Measurements from ENCODE around the gene MAP3K5. TPM values are rescaled to one million over a fixed set of nuclear protein-coding genes. Genes with fewer than 3 reads are reported as not detected.
A peak's percentile ranks its signal among the peaks of the same experiment; 100 is the strongest.

MAP3K5 gene
- total RNA-seq, 1 donor from 2014 or later: 31.2 TPM

DNA sequence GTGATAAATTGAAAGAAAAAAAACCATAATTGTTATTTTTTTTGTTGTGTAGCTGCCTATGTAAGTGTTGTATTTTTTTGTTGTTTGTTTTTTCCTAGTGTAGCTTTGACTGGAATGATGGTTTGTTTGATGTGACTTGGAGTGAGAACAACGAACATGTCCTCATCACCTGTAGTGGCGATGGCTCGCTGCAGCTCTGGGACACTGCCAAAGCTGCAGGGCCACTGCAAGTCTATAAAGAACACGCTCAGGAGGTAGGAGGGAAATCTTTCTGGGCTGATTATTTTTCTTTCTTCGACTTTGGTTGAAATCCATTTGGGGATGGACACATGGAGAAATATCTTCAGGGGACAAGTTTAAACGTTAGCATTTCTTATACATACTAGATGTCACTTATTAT, 33.9 kb upstream of the MAP3K5 start:
- intact Hi-C loops (cut with DNase I): no loop called here
- H3K27ac ChIP-seq: no peak overlapping the region
- TF ChIP-seq, protein P1, sequence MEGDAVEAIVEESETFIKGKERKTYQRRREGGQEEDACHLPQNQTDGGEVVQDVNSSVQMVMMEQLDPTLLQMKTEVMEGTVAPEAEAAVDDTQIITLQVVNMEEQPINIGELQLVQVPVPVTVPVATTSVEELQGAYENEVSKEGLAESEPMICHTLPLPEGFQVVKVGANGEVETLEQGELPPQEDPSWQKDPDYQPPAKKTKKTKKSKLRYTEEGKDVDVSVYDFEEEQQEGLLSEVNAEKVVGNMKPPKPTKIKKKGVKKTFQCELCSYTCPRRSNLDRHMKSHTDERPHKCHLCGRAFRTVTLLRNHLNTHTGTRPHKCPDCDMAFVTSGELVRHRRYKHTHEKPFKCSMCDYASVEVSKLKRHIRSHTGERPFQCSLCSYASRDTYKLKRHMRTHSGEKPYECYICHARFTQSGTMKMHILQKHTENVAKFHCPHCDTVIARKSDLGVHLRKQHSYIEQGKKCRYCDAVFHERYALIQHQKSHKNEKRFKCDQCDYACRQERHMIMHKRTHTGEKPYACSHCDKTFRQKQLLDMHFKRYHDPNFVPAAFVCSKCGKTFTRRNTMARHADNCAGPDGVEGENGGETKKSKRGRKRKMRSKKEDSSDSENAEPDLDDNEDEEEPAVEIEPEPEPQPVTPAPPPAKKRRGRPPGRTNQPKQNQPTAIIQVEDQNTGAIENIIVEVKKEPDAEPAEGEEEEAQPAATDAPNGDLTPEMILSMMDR (IDR thresholded peaks at IDR 0.05): no peak
- no peak for TF ChIP-seq POLR2AphosphoS5 (IDR thresholded peaks at IDR 0.05; ENCODE audit: insufficient read depth in 1 of 2, low read depth in 1 of 2)
- TF ChIP-seq POLR2A (IDR thresholded peaks at IDR 0.05): no peak

DNA sequence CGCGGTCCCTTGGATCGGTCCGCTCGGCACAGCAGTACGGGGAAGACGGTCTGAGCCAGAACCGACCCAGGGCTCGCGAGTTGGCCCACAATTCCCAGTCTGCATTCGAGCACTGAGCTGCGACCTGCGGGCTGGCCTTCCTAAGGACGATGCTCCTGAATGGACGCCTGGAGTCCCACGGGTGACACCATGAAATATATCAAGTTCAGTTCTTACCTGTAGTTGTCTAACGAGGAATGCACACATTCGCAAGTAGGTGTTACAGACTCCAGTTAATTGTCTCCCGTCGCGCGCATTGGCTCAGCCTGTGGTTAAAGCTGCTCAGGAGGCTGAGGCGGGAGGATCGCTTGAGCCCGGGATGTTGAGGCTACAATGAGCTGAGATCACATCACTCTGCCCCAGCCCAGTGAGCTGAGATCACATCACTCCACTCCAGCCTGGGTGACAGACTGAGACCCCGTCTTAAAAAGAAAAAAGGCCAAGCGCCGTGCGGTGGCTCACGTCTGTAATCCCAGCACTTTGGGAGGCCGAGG, 30.9 kb upstream of the MAP3K5 start:
- peaks cover 0 to 4% of the 10 kb centered on the region in 2 donors for H3K36me3 ChIP-seq
- intact Hi-C loops (cut with DNase I): no loop called here
- no peaks in the 10 kb centered on the region for H3K27me3 ChIP-seq
- H3K4me3 ChIP-seq: peak overlapping the region; percentile 59 to 83
- H3K9me3 ChIP-seq: no peaks in the 10 kb centered on the region
- TF ChIP-seq, protein P1 (IDR thresholded peaks at IDR 0.05): no peak
- TF ChIP-seq POLR2A (IDR thresholded peaks at IDR 0.05): no peak
- peaks cover 7% of the 10 kb centered on the region for H3K4me1 ChIP-seq
- DNase-seq (ENCODE audit: extremely low spot score in 2 of 2): no peak
- H3K27ac ChIP-seq: peak overlapping the region; percentile 91

More for the DNA sequence above, 33.9 kb upstream of the MAP3K5 start:
- DNase-seq (ENCODE audit: extremely low spot score in 2 of 2): no peak
- H3K9me3 ChIP-seq: no peaks in the 10 kb centered on the region
- H3K4me3 ChIP-seq: no peak overlapping the region
- H3K4me1 ChIP-seq: peaks cover 7% of the 10 kb centered on the region
- peaks cover 0 to 4% of the 10 kb centered on the region in 2 donors for H3K36me3 ChIP-seq
- no peaks in the 10 kb centered on the region for H3K27me3 ChIP-seq

DNA sequence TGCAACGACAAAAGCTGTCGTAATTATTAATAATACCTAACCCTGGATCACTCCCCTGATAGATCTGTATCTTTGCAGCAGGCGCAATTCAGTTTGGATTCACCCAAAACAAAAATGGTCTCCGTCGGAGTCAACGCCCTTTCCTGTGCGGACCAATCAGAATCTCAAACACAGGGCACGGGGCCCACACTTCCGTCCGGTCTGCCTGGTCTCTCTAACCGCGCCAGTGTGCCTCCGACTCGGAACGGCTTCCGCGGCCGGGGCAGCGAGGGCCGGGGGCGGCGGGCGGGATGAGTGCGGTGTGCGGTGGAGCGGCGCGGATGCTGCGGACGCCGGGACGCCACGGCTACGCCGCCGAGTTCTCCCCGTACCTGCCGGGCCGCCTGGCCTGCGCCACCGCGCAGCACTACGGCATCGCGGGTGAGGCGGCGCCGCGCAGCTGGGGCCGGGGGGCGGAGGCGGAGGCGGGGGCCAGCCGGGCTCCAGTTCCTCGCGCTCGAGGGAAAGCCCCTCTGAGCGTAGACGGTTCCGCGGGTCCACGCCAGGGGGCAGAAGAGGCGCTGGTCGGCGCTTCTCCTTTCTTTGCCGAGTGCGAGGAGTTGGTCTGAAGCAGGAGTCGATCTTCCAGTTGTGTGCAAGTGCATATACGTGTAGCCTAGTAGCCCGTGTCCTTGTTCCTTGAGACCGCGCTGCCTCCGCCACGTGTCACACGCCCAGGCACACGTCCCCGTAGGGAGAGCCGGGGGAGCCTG, 30.3 kb upstream of the MAP3K5 start, which contains the start of gene PEX7:
PEX7 (plus strand) TSS at position 217 of the 752 bp plus-strand sequence; CDS start at position 291, 74 bp downstream.
- intact Hi-C loops (cut with DNase I): no loop called here

DNA sequence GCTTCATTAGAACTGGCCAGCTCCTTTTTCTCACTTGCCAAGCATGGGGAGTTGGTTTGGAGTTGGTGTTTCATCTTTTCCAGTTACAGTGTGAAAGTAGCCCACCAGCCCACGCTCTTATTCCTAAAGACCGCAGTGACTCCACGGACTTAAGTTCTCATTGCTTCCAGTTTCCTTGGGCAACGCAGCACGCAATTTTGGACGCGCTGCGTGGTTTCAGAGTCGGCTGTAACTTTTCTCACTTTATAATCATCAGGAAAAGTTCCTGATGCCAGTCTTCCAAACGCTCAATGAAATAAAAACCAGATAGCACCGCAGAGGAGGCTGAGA, 29.7 kb upstream of the MAP3K5 start:
- Histone ChIP-seq H3K27ac (peak overlapping the region; percentile 91), H3K4me1 (peaks cover 7% of the 10 kb centered on the region), H3K36me3 (peaks cover 0 to 4% of the 10 kb centered on the region in 2 donors), H3K9me3 (no peaks in the 10 kb centered on the region), H3K4me3 (peak overlapping the region; percentile 59 to 83), H3K27me3 (no peaks in the 10 kb centered on the region)
- intact Hi-C loops (cut with DNase I): no loop called here
- no peak for TF ChIP-seq POLR2AphosphoS5 (IDR thresholded peaks at IDR 0.05; ENCODE audit: insufficient read depth in 1 of 2, low read depth in 1 of 2)
- no peak for DNase-seq (ENCODE audit: extremely low spot score in 2 of 2)

More for the DNA sequence above, 30.3 kb upstream of the MAP3K5 start, which contains the start of gene PEX7:
- peak in 1 of 2 donors; percentile 91 for DNase-seq (ENCODE audit: extremely low spot score in 2 of 2)
- Histone ChIP-seq H3K4me1 (peaks cover 7% of the 10 kb centered on the region), H3K27me3 (no peaks in the 10 kb centered on the region), H3K27ac (peak within 1 kb of the TSS; percentile 91), H3K36me3 (peaks cover 0 to 4% of the 10 kb centered on the region in 2 donors), H3K4me3 (peak within 1 kb of the TSS; percentile 59 to 83), H3K9me3 (no peaks in the 10 kb centered on the region)
- TF ChIP-seq POLR2AphosphoS5 (IDR thresholded peaks at IDR 0.05; ENCODE audit: insufficient read depth in 1 of 2, low read depth in 1 of 2): peak; percentile 28 to 67
- TF ChIP-seq, protein P1 (IDR thresholded peaks at IDR 0.05): peak in 2 of 3 experiments; percentile 55 to 61
- peak in 1 of 2 donors; percentile 36 for TF ChIP-seq POLR2A (IDR thresholded peaks at IDR 0.05)

DNA sequence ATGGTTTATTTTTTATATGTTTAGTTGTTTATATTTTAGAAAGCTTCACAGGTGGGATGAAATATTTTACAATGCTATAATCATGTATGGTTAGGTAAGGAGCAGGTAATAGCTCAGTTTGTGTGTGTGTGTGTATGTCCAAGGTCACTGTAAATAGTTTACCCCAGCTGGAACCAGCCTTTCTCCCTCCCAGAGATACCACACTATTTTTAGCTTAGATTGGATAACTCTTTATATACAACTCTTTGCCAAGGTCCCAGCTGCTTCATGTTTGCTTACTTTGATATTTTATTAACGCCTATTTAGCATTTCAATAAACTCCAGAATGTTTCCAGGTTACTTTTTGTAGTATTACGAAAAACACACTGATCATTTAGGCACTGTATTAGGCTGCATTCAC, 28.3 kb upstream of the MAP3K5 start:
- H3K4me1 ChIP-seq: peaks cover 7% of the 10 kb centered on the region

More for the DNA sequence above, 28.3 kb upstream of the MAP3K5 start:
- intact Hi-C loops (cut with DNase I): no loop called here
- Histone ChIP-seq H3K4me3 (no peak overlapping the region), H3K36me3 (no peaks in the 10 kb centered on the region), H3K27ac (no peak overlapping the region), H3K27me3 (no peaks in the 10 kb centered on the region), H3K9me3 (no peaks in the 10 kb centered on the region)
- TF ChIP-seq, protein P1 (IDR thresholded peaks at IDR 0.05): no peak
- TF ChIP-seq POLR2A (IDR thresholded peaks at IDR 0.05): no peak
- no peak for TF ChIP-seq POLR2AphosphoS5 (IDR thresholded peaks at IDR 0.05; ENCODE audit: insufficient read depth in 1 of 2, low read depth in 1 of 2)
- no peak for DNase-seq (ENCODE audit: extremely low spot score in 2 of 2)

Data from vagina (tissue), 2 donors.